Activated effector memory CD4-positive, alpha-beta T cell treated with Interleukin-2 at 50 U/mL for 16 hours (primary cell): Measurements from ENCODE around the gene DIP2C.
"Not testable (repeated sequence)": the region's sequence is repeated elsewhere in the genome, so short reads cannot be mapped to it uniquely, and the experiment has no call there.

ENCODE experiments used
- DNase-seq: peaks from one replicate; pipeline ENCODE4 v3.0.0-alpha.2; 2020

DIP2C gene

GRCh38 chr10:490256-490655 lies 199.2 kb downstream of the DIP2C start:
- DNase-seq = no peak

- no peak for DNase-seq
Observed at GRCh38 chr10:489330-489729, 200.1 kb downstream of the DIP2C start.

- no peak for DNase-seq
Observed at GRCh38 chr10:488933-489215, 200.6 kb downstream of the DIP2C start.

GRCh38 chr10:488081-488932 lies 201.2 kb downstream of the DIP2C start:
- no peak for DNase-seq

- DNase-seq = no peak
Observed at GRCh38 chr10:486666-487322, 202.7 kb downstream of the DIP2C start.

GRCh38 chr10:486206-486605 lies 203.3 kb downstream of the DIP2C start:
- DNase-seq = no peak

- DNase-seq = no peak
Observed at GRCh38 chr10:485776-486175, 203.7 kb downstream of the DIP2C start.

GRCh38 chr10:484925-485661 lies 204.4 kb downstream of the DIP2C start:
- peak; percentile 13 for DNase-seq

GRCh38 chr10:484441-484924 lies 205.0 kb downstream of the DIP2C start:
- DNase-seq = peak; percentile 18

- no peak for DNase-seq
Observed at GRCh38 chr10:483261-483660, 206.2 kb downstream of the DIP2C start.

GRCh38 chr10:482848-483247 lies 206.6 kb downstream of the DIP2C start:
- no peak for DNase-seq

- no peak for DNase-seq
Observed at GRCh38 chr10:482051-482501, 207.4 kb downstream of the DIP2C start.

GRCh38 chr10:481628-482027 lies 207.8 kb downstream of the DIP2C start:
- no peak for DNase-seq

- no peak for DNase-seq
Observed at GRCh38 chr10:480928-481552, 208.4 kb downstream of the DIP2C start.

GRCh38 chr10:480498-480927 lies 209.0 kb downstream of the DIP2C start:
- no peak for DNase-seq

GRCh38 chr10:479706-480497 lies 209.6 kb downstream of the DIP2C start:
- not testable (repeated sequence) for DNase-seq

- DNase-seq = no peak
Observed at GRCh38 chr10:478471-479245, 210.8 kb downstream of the DIP2C start.

GRCh38 chr10:477620-478019 lies 211.8 kb downstream of the DIP2C start:
- DNase-seq = no peak

- DNase-seq = no peak
Observed at GRCh38 chr10:476455-476780, 213.1 kb downstream of the DIP2C start.

- DNase-seq = no peak
Observed at GRCh38 chr10:475709-476454, 213.6 kb downstream of the DIP2C start.

GRCh38 chr10:474946-475345 lies 214.5 kb downstream of the DIP2C start:
- no peak for DNase-seq
